GM12873 (cell line): ENCODE results near the gene SPAG6.

ENCODE experiments used
- CTCF ChIP-seq: IDR thresholded peaks from 2 replicates; pipeline ENCODE4 v1.5.1; 2012; ENCODE audit warnings: low read depth, mild to moderate bottlenecking, moderate library complexity, low read length, control low read depth; ENCODE audit not compliant: insufficient read depth; ENCODE audit errors: missing control alignments

The SPAG6 gene

GRCh38 chr10:22386503-22386902 is 41.2 kb downstream of the SPAG6 start:
- TF ChIP-seq CTCF: no peak

GRCh38 chr10:22389856-22390589 is 44.7 kb downstream of the SPAG6 start:
- TF ChIP-seq CTCF: no peak

- no peak for TF ChIP-seq CTCF
Observed at GRCh38 chr10:22391600-22391999, 46.3 kb downstream of the SPAG6 start.

- TF ChIP-seq CTCF: no peak
Observed at GRCh38 chr10:22410394-22410793, 65.1 kb downstream of the SPAG6 start.

GRCh38 chr10:22410846-22411245 is 65.5 kb downstream of the SPAG6 start:
- TF ChIP-seq CTCF: no peak

- no peak for TF ChIP-seq CTCF
Observed at GRCh38 chr10:22414146-22414545, 68.8 kb downstream of the SPAG6 start.

GRCh38 chr10:22415072-22415471 is 69.8 kb downstream of the SPAG6 start:
- no peak for TF ChIP-seq CTCF
